Ishikawa (cell line): ENCODE results near the gene GALNT8.

Experiments
- EGR1 ChIP-seq: IDR thresholded peaks from 2 replicates; pipeline ENCODE4 v1.6.1; 2012
- EP300 ChIP-seq: IDR thresholded peaks from 2 replicates; pipeline ENCODE4 v1.6.1; 2012; ENCODE audit warnings: borderline replicate concordance
- RAD21 ChIP-seq: IDR thresholded peaks from 2 replicates; pipeline ENCODE4 v1.6.1; 2012; ENCODE audit warnings: low read depth
- TF ChIP-seq, protein P1 (sequence below): IDR thresholded peaks from 2 replicates; pipeline ENCODE4 v1.6.1; 2012; ENCODE audit warnings: low read depth, mild to moderate bottlenecking
- TF ChIP-seq, protein P2 (sequence below): IDR thresholded peaks from 2 replicates; pipeline ENCODE4 v1.6.1; 2012

DNA sequence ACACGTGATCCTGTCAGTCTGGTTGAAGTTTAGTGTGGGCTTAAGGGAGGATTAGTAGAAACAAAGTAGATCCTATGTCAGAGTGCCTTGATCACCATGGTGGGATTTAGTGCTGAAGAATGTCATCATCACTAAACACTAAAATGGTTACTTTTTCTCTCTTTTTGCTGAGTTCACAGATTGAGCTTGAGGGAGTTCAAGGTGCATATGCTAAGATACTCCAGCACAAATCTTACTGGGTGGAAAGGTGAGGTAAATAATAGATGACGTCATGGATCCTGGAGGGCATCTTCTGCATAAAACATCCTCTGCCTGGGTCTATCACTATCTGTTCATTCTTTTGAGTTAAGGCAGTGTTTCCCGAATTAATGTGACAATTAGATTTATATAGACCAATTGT lies 4.9 kb downstream of the GALNT8 start:
- TF ChIP-seq RAD21, result no peak
- no peak for TF ChIP-seq EGR1
- no peak for TF ChIP-seq EP300
- TF ChIP-seq, protein P1, sequence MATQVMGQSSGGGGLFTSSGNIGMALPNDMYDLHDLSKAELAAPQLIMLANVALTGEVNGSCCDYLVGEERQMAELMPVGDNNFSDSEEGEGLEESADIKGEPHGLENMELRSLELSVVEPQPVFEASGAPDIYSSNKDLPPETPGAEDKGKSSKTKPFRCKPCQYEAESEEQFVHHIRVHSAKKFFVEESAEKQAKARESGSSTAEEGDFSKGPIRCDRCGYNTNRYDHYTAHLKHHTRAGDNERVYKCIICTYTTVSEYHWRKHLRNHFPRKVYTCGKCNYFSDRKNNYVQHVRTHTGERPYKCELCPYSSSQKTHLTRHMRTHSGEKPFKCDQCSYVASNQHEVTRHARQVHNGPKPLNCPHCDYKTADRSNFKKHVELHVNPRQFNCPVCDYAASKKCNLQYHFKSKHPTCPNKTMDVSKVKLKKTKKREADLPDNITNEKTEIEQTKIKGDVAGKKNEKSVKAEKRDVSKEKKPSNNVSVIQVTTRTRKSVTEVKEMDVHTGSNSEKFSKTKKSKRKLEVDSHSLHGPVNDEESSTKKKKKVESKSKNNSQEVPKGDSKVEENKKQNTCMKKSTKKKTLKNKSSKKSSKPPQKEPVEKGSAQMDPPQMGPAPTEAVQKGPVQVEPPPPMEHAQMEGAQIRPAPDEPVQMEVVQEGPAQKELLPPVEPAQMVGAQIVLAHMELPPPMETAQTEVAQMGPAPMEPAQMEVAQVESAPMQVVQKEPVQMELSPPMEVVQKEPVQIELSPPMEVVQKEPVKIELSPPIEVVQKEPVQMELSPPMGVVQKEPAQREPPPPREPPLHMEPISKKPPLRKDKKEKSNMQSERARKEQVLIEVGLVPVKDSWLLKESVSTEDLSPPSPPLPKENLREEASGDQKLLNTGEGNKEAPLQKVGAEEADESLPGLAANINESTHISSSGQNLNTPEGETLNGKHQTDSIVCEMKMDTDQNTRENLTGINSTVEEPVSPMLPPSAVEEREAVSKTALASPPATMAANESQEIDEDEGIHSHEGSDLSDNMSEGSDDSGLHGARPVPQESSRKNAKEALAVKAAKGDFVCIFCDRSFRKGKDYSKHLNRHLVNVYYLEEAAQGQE, result no peak
- TF ChIP-seq, protein P2, sequence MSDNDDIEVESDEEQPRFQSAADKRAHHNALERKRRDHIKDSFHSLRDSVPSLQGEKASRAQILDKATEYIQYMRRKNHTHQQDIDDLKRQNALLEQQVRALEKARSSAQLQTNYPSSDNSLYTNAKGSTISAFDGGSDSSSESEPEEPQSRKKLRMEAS, result no peak
